Suprapubic skin (tissue), 4 donors: ENCODE results near the gene NHLRC2. TPM values are rescaled to one million over a fixed set of nuclear protein-coding genes. Genes with fewer than 3 reads are reported as not detected.

Experiments
- DNase-seq, 2 donors: peaks; one replicate each; pipeline ENCODE4 v3.0.0-alpha.2; 2019; ENCODE audit warnings: low spot score in 2 of 2
- H3K27ac ChIP-seq: fragments of 200-600 bp; sonication (generic); one replicate; pipeline ENCODE4 v1.5.1; 2019
- H3K27me3 ChIP-seq: fragments of 200-600 bp; sonication (generic); one replicate; pipeline ENCODE4 v1.5.1; 2019
- H3K36me3 ChIP-seq: fragments of 200-600 bp; sonication (generic); one replicate; pipeline ENCODE4 v1.5.1; 2019
- H3K4me1 ChIP-seq: fragments of 200-600 bp; sonication (generic); one replicate; pipeline ENCODE4 v1.5.1; 2019
- H3K4me3 ChIP-seq: fragments of 200-600 bp; sonication (generic); one replicate; pipeline ENCODE4 v1.5.1; 2019; ENCODE audit warnings: mild to moderate bottlenecking
- H3K9me3 ChIP-seq: fragments of 200-600 bp; sonication (generic); one replicate; pipeline ENCODE4 v1.5.1; 2019
- EP300 ChIP-seq: sonication (generic); formaldehyde crosslinking; IDR thresholded peaks from one replicate; pipeline ENCODE4 v1.6.1; 2017; ENCODE audit warnings: antibody characterized with exemption
- POLR2A ChIP-seq, 2 donors: fragments of 450-650 bp; IDR thresholded peaks; one replicate each; pipeline ENCODE4 v1.6.1; 2017; ENCODE audit warnings: antibody characterized with exemption in 2 of 2, mild to moderate bottlenecking in 2 of 2, moderate library complexity in 2 of 2
- POLR2AphosphoS5 ChIP-seq, 3 donors: sonication (generic); formaldehyde crosslinking; IDR thresholded peaks; one replicate each; pipeline ENCODE4 v1.6.1; 2017; ENCODE audit warnings: antibody characterized with exemption in 3 of 3
- WGBS: methylation state at CpG from one replicate; pipeline ENCODE4 v1.1.5; 2018; 5-methylcytosine and 5-hydroxymethylcytosine counted together
- total RNA-seq, 4 donors: library from RNA; depleted of rRNA; stranded (reverse); fragments of >200 nt; gene quantifications; one replicate each; pipeline ENCODE4 v1.1.0, GENCODE V29; 2016
- TF ChIP-seq, protein P1 (sequence below), 2 donors: fragments of 200-600 bp in 1 of 2; fragments of 450-650 bp in 1 of 2; sonication (generic) in 1 of 2; IDR thresholded peaks; one replicate each; pipeline ENCODE4 v1.5.1; 2016 to 2019; ENCODE audit warnings: antibody characterized with exemption in 2 of 2, mild to moderate bottlenecking in 1 of 2, moderate library complexity in 1 of 2

NHLRC2 gene
- total RNA-seq, 4 donors from 2014 or later: 35.3 to 49.6 (median 42.3) TPM

DNA sequence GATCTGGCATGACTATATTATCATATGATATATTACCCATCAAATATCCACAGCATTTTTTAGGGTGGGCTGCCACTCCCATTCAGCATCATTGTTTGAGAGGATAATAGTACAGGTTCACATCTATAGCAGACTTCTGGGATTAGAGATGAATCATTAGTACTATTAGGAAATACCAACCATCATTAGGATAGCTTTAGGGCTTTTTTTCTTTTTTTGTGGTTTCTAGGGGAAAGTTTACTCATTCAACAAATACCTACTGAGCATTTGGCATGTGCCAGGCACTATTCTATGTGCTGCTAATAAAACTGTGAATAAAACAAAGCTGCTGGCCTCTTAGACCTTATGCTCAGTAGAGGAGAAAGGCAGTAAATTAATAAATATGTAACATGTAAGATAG is 40.6 kb downstream of the NHLRC2 start:
- H3K4me3 ChIP-seq: no peak overlapping the region
- no peaks in the 10 kb centered on the region for H3K4me1 ChIP-seq
- no peaks in the 10 kb centered on the region for H3K9me3 ChIP-seq
- H3K27ac ChIP-seq: no peak overlapping the region
- TF ChIP-seq, protein P1, sequence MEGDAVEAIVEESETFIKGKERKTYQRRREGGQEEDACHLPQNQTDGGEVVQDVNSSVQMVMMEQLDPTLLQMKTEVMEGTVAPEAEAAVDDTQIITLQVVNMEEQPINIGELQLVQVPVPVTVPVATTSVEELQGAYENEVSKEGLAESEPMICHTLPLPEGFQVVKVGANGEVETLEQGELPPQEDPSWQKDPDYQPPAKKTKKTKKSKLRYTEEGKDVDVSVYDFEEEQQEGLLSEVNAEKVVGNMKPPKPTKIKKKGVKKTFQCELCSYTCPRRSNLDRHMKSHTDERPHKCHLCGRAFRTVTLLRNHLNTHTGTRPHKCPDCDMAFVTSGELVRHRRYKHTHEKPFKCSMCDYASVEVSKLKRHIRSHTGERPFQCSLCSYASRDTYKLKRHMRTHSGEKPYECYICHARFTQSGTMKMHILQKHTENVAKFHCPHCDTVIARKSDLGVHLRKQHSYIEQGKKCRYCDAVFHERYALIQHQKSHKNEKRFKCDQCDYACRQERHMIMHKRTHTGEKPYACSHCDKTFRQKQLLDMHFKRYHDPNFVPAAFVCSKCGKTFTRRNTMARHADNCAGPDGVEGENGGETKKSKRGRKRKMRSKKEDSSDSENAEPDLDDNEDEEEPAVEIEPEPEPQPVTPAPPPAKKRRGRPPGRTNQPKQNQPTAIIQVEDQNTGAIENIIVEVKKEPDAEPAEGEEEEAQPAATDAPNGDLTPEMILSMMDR (IDR thresholded peaks at IDR 0.05): no peak
- TF ChIP-seq POLR2AphosphoS5 (IDR thresholded peaks at IDR 0.05) (no peak), POLR2A (IDR thresholded peaks at IDR 0.05) (no peak), EP300 (no peak)
- peaks cover 18% of the 10 kb centered on the region for H3K36me3 ChIP-seq
- no peak for DNase-seq
- H3K27me3 ChIP-seq: no peaks in the 10 kb centered on the region

DNA sequence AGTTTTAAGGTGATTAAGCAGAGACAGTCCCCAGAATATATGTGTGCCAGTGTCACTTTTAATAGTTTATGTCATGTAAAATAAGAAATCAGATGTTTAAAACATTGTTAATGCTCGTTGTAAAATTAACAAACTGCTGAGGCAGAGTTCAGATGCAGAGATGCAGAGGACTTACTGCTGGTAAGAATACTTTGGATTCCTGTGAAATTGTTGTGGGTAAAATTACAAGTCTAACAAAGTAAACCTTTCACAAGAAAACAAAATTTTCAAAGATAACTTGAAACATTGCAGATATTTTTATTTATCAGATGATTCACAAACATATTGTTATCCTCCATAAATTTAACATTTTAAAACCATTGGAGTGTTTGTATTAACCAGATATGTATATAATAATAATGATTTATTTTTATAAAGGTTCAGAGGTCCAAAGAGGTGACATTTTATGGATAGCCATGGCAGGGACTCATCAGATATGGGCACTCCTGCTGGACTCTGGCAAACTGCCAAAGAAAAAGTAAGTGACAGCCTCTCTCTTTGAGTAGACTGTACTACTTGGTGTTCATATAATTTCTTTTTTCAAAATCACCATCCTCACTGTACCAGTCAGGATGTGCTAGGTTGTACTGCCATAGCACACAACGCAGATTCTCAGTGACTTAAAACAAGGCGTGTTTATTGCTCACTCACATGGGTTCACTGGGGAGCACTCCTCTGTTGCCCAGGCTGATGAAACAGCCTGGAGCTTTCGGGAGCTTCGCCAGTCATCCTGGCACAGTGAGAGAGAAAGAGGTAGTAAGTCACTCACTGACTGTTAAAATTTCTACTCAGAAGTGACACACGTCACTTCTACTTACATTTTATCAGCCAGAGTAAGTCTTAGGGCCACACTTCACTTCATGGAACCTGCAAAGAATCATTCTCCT is 43.5 kb downstream of the NHLRC2 start:
- Histone ChIP-seq H3K4me1 (no peaks in the 10 kb centered on the region), H3K4me3 (no peak overlapping the region), H3K36me3 (peaks cover 31% of the 10 kb centered on the region), H3K9me3 (no peaks in the 10 kb centered on the region), H3K27me3 (no peaks in the 10 kb centered on the region), H3K27ac (no peak overlapping the region)
- TF ChIP-seq POLR2A (IDR thresholded peaks at IDR 0.05): no peak
- no peak for TF ChIP-seq EP300
- no peak for TF ChIP-seq POLR2AphosphoS5 (IDR thresholded peaks at IDR 0.05)
- TF ChIP-seq, protein P1 (IDR thresholded peaks at IDR 0.05): no peak
- no peak for DNase-seq
- 79% methylated on average over 6 of the region's 6 CpGs for WGBS

DNA sequence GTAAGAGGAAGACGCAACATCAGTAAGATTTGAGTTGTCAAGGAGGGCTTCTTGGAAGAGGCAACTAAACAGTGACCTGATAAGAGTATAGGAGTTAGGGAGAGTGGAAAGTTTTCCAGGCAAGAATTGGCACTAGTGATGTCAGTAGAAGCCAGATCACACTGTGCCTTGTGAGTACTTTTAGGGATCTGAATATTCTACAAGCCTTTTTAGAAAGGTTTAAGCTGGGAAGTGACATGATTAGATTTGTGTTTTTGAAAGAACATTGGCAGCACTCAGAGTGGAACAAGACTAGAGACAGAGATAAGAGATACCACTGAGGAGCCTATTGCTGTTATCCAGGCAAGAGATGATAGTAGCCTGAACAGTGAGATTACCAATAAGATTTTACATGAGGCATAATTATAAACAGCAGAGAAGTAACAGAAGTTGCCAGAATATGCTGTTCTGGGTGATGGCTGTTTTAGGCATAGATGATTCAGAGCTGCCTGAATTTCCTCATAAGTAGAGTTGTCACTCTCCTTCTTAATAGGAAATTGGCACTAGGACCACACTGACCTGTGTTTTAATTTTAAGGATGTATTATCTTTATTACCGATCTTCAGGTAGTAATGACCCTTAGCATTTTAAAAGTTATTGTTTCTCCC is 45.6 kb downstream of the NHLRC2 start:
- no peaks in the 10 kb centered on the region for H3K27me3 ChIP-seq
- H3K4me3 ChIP-seq: no peak overlapping the region
- no peak for DNase-seq
- 90% methylated on average over 2 of the region's 2 CpGs for WGBS
- H3K27ac ChIP-seq: no peak overlapping the region
- no peaks in the 10 kb centered on the region for H3K9me3 ChIP-seq
- TF ChIP-seq, protein P1 (IDR thresholded peaks at IDR 0.05): no peak
- no peak for TF ChIP-seq EP300
- no peak for TF ChIP-seq POLR2AphosphoS5 (IDR thresholded peaks at IDR 0.05)
- no peaks in the 10 kb centered on the region for H3K4me1 ChIP-seq
- H3K36me3 ChIP-seq: peaks cover 49% of the 10 kb centered on the region

DNA sequence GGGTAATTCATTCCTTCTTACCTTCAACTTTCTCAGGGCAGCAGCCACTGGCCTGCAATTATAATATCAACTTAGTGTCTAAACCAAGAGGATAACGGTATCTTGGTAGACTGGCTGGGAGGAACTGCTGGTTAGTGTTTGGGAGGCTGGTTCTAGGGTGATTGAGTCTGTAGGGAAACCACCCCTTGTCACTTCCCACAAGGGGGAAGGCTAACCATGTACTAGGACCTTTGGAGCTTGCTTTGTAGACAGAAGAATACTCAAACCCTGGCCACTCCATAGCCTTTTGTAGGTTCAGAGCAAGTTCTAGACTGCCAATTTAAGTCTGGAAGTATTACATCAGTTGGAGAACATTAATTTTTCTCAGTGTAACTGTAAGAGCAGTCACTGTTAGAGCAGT is 51.3 kb downstream of the NHLRC2 start:
- Histone ChIP-seq H3K9me3 (no peaks in the 10 kb centered on the region), H3K27me3 (no peaks in the 10 kb centered on the region), H3K4me1 (no peaks in the 10 kb centered on the region), H3K36me3 (peaks cover 68% of the 10 kb centered on the region), H3K27ac (no peak overlapping the region), H3K4me3 (no peak overlapping the region)
- TF ChIP-seq POLR2AphosphoS5 (IDR thresholded peaks at IDR 0.05): no peak
- TF ChIP-seq POLR2A (IDR thresholded peaks at IDR 0.05): no peak
- DNase-seq: no peak
- WGBS: 91% methylated on average over 1 of the region's 1 CpG

DNA sequence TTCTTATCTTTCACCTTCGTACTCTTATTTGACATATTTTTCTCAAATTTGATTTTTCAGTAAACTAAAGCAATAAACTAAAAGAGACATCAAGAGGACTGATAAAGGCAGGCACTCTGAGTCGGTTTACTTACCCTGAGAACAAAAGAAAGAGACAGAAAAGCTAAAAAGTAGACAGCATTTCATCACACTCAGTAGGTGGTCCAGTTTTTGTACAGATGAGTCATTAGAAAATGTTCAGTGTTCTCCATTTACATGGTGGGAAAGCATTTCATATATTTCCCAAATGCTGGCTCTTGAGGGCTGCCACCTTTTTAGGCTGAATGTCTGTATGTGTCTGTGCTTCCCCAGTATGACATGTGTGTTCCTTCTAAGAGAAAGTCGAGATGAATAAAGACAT is 52.7 kb downstream of the NHLRC2 start:
- Histone ChIP-seq H3K27me3 (no peaks in the 10 kb centered on the region), H3K9me3 (no peaks in the 10 kb centered on the region), H3K4me1 (no peaks in the 10 kb centered on the region), H3K4me3 (no peak overlapping the region), H3K36me3 (peaks cover 61% of the 10 kb centered on the region), H3K27ac (no peak overlapping the region)
- 84% methylated on average over 3 of the region's 3 CpGs for WGBS
- TF ChIP-seq POLR2A (IDR thresholded peaks at IDR 0.05): no peak
- TF ChIP-seq POLR2AphosphoS5 (IDR thresholded peaks at IDR 0.05): no peak
- TF ChIP-seq, protein P1 (IDR thresholded peaks at IDR 0.05): no peak
- no peak for TF ChIP-seq EP300
- DNase-seq: no peak
